Measurements from ENCODE around the gene KCNQ2. TPM values are rescaled to one million over a fixed set of nuclear protein-coding genes. Genes with fewer than 3 reads are reported as not detected.

Gene KCNQ2
- total and polyA plus RNA-seq, 8 donors = 0.54 to 12.5 (median 1.5) TPM

- DNase-seq = peak in 2 of 6 donors; percentile 15 to 62
- no peak for TF ChIP-seq CTCF (IDR thresholded peaks at IDR 0.05)
- intact Hi-C loops (cut with DNase I) = no loop called here
- WGBS, 2 donors = 32 to 34% methylated on average over 12 of the region's 12 CpGs
- Histone ChIP-seq H3K4me3 (no peak overlapping the region), H3K9me3 (no peaks in the 10 kb centered on the region), H3K27ac (no peak overlapping the region), H3K36me3 (no peaks in the 10 kb centered on the region), H3K4me1 (no peaks in the 10 kb centered on the region), H3K27me3 (no peaks in the 10 kb centered on the region)
- ATAC-seq = no peak
- no peak for FAIRE-seq
These were observed 119.6 kb downstream of the KCNQ2 start for GRCh38 chr20:63352811-63353221.

GRCh38 chr20:63351811-63352591 is 120.5 kb downstream of the KCNQ2 start:
- Histone ChIP-seq H3K36me3 (no peaks in the 10 kb centered on the region), H3K27me3 (no peaks in the 10 kb centered on the region), H3K27ac (no peak overlapping the region), H3K4me3 (no peak overlapping the region), H3K9me3 (no peaks in the 10 kb centered on the region), H3K4me1 (no peaks in the 10 kb centered on the region)
- DNase-seq = peak in 2 of 6 donors; percentile 29 to 54
- peak in 2 of 4 donors; percentile 14 to 20 for ATAC-seq
- WGBS, 2 donors = 38% methylated on average over 23 to 28 of the region's 28 CpGs
- TF ChIP-seq CTCF (IDR thresholded peaks at IDR 0.05) = no peak
- no peak for FAIRE-seq
- intact Hi-C loops (cut with DNase I) = no loop called here

GRCh38 chr20:63351326-63351700 is 121.1 kb downstream of the KCNQ2 start:
- intact Hi-C loops (cut with DNase I) = no loop called here
- DNase-seq (peak in 1 of 6 donors; percentile 9), ATAC-seq (no peak), FAIRE-seq (no peak)
- Histone ChIP-seq H3K36me3 (no peaks in the 10 kb centered on the region), H3K27ac (no peak overlapping the region), H3K4me3 (no peak overlapping the region), H3K4me1 (no peaks in the 10 kb centered on the region), H3K9me3 (no peaks in the 10 kb centered on the region), H3K27me3 (no peaks in the 10 kb centered on the region)
- TF ChIP-seq CTCF (IDR thresholded peaks at IDR 0.05) = no peak
- 81 to 88% methylated on average over 12 of the region's 12 CpGs for WGBS, 2 donors

GRCh38 chr20:63350597-63351325 is 121.7 kb downstream of the KCNQ2 start:
- H3K4me3 ChIP-seq = no peak overlapping the region
- no peak for FAIRE-seq
- 81 to 85% methylated on average over 44 to 46 of the region's 46 CpGs for WGBS, 2 donors
- H3K4me1 ChIP-seq = no peaks in the 10 kb centered on the region
- TF ChIP-seq CTCF (IDR thresholded peaks at IDR 0.05) = no peak
- H3K27me3 ChIP-seq = no peaks in the 10 kb centered on the region
- intact Hi-C loops (cut with DNase I) = no loop called here
- peak in 2 of 6 donors; percentile 11 to 35 for DNase-seq
- no peak for ATAC-seq
- no peaks in the 10 kb centered on the region for H3K9me3 ChIP-seq
- no peaks in the 10 kb centered on the region for H3K36me3 ChIP-seq
- no peak overlapping the region for H3K27ac ChIP-seq

Other genes with a start within 250 kb of the KCNQ2 start
- not detected for gene BIRC7, start 236.8 kb downstream of the KCNQ2 start, total RNA-seq
- under 1 TPM in 1 of 2 donors, not detected in 1; 0.09 TPM for gene BIRC7, start 236.8 kb downstream of the KCNQ2 start, polyA plus RNA-seq
- not detected for gene NKAIN4, start 218.2 kb downstream of the KCNQ2 start, total RNA-seq
- gene NKAIN4, start 218.2 kb downstream of the KCNQ2 start, polyA plus RNA-seq = under 1 TPM in 1 of 2 donors, not detected in 1; 0.14 TPM
- 10 to 100 TPM; 34.0 to 56.7 (median 47.0) TPM for gene ARFGAP1, start 199.8 kb downstream of the KCNQ2 start, total RNA-seq
- 100 to 1,000 TPM; 176 to 251 TPM for gene ARFGAP1, start 199.8 kb downstream of the KCNQ2 start, polyA plus RNA-seq
- not detected for gene COL20A1, start 179.5 kb downstream of the KCNQ2 start, total RNA-seq
- gene COL20A1, start 179.5 kb downstream of the KCNQ2 start, polyA plus RNA-seq = under 1 TPM in 1 of 2 donors, not detected in 1; 0.05 TPM
- gene CHRNA4, start 111.3 kb downstream of the KCNQ2 start, total RNA-seq = under 1 TPM in 1 of 6 donors, not detected in 5; 0.47 TPM
- under 1 TPM in 1 of 2 donors, not detected in 1; 0.02 TPM for gene CHRNA4, start 111.3 kb downstream of the KCNQ2 start, polyA plus RNA-seq
- 10 to 100 TPM in 4 of 6 donors, 1 to 10 TPM in 2; 5.0 to 22.9 (median 15.4) TPM for gene EEF1A2, start 26.4 kb upstream of the KCNQ2 start, total RNA-seq
- gene EEF1A2, start 26.4 kb upstream of the KCNQ2 start, polyA plus RNA-seq = 10 to 100 TPM; 28.2 to 86.9 TPM
- 100 to 1,000 TPM in 4 of 6 donors, 10 to 100 TPM in 2; 77.7 to 194 (median 134) TPM for gene PPDPF, start 48.1 kb upstream of the KCNQ2 start, total RNA-seq
- 100 to 1,000 TPM; 205 to 224 TPM for gene PPDPF, start 48.1 kb upstream of the KCNQ2 start, polyA plus RNA-seq
- 1 to 10 TPM in 3 of 6 donors, under 1 TPM in 3; 0.61 to 4.5 (median 1.2) TPM for gene PTK6, start 64.7 kb upstream of the KCNQ2 start, total RNA-seq
- gene PTK6, start 64.7 kb upstream of the KCNQ2 start, polyA plus RNA-seq = 1 to 10 TPM in 1 of 2 donors, under 1 TPM in 1; 0.91 to 2.6 TPM
- gene SRMS, start 75.1 kb upstream of the KCNQ2 start, total RNA-seq = not detected
- not detected for gene SRMS, start 75.1 kb upstream of the KCNQ2 start, polyA plus RNA-seq
- gene FNDC11, start 81.5 kb upstream of the KCNQ2 start, total RNA-seq = under 1 TPM in 4 of 6 donors, not detected in 2; 0.06 to 0.25 (median 0.09) TPM
- gene FNDC11, start 81.5 kb upstream of the KCNQ2 start, polyA plus RNA-seq = under 1 TPM; 0.27 to 0.35 TPM
- 10 to 100 TPM; 10.1 to 23.4 (median 13.0) TPM for gene HELZ2, start 101.6 kb upstream of the KCNQ2 start, total RNA-seq
- 10 to 100 TPM in 1 of 2 donors, 1 to 10 TPM in 1; 6.5 to 14.8 TPM for gene HELZ2, start 101.6 kb upstream of the KCNQ2 start, polyA plus RNA-seq
- gene GMEB2, start 154.4 kb upstream of the KCNQ2 start, total RNA-seq = 1 to 10 TPM; 4.1 to 8.2 (median 5.2) TPM
- gene GMEB2, start 154.4 kb upstream of the KCNQ2 start, polyA plus RNA-seq = 10 to 100 TPM in 1 of 2 donors, 1 to 10 TPM in 1; 8.8 to 10.4 TPM
- 10 to 100 TPM in 2 of 6 donors, 1 to 10 TPM in 4; 4.4 to 13.1 (median 7.9) TPM for gene STMN3, start 180.8 kb upstream of the KCNQ2 start, total RNA-seq
- 10 to 100 TPM; 17.4 to 37.8 TPM for gene STMN3, start 180.8 kb upstream of the KCNQ2 start, polyA plus RNA-seq
- gene RTEL1, start 185.7 kb upstream of the KCNQ2 start, total RNA-seq = 10 to 100 TPM; 10.5 to 19.2 (median 13.9) TPM
- gene RTEL1, start 185.7 kb upstream of the KCNQ2 start, polyA plus RNA-seq = 10 to 100 TPM; 28.4 to 36.6 TPM
- gene TNFRSF6B, start 224.0 kb upstream of the KCNQ2 start, total RNA-seq = 1 to 10 TPM in 4 of 6 donors, under 1 TPM in 2; 0.31 to 2.7 (median 1.7) TPM
- gene TNFRSF6B, start 224.0 kb upstream of the KCNQ2 start, polyA plus RNA-seq = 10 to 100 TPM; 14.0 to 31.0 TPM
- gene ARFRP1, start 235.3 kb upstream of the KCNQ2 start, total RNA-seq = 10 to 100 TPM; 13.9 to 27.0 (median 18.9) TPM
- 10 to 100 TPM; 45.1 to 47.7 TPM for gene ARFRP1, start 235.3 kb upstream of the KCNQ2 start, polyA plus RNA-seq
- 10 to 100 TPM in 4 of 6 donors, 1 to 10 TPM in 2; 9.3 to 15.8 (median 11.1) TPM for gene ZGPAT, start 235.4 kb upstream of the KCNQ2 start, total RNA-seq
- 10 to 100 TPM; 42.6 to 61.6 TPM for gene ZGPAT, start 235.4 kb upstream of the KCNQ2 start, polyA plus RNA-seq